Epidermal melanocyte (primary cell): ENCODE data around the gene NRCAM.

ENCODE experiments used
- DNase-seq: peaks from one replicate; pipeline ENCODE4 v3.0.0; 2011; ENCODE audit warnings: low spot score; ENCODE audit not compliant: insufficient read length

NRCAM gene

GRCh38 chr7:108205311-108205710 lies 250.9 kb downstream of the NRCAM start:
- no peak for DNase-seq

DNA sequence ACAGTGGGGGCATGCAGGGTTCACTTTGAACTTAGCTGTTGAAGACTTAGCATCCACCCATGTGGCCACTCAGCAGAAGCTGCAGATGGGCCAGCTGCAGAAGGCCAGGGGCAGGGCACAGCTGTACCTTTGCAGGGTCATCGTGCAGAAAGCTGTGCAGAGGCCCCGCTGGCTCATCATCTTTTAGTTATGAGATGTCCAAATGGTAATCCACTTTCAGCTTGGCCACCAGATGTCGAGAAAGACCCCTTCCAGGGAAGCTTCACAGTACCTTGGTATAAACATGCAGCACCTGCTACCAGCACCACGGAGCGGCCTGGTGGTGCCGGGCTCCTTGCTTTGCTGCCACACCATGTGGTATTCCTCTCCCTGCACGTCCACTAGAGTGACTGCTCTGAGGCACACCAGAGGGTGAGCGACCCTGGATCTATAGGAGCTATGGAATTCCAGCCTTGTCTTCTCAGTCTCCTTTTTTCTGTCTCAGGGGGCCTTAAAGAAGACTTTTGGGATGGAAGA lies 251.9 kb downstream of the NRCAM start:
- DNase-seq, result no peak

- no peak for DNase-seq
Measured at GRCh38 chr7:108203537-108203936, 252.7 kb downstream of the NRCAM start.

DNA sequence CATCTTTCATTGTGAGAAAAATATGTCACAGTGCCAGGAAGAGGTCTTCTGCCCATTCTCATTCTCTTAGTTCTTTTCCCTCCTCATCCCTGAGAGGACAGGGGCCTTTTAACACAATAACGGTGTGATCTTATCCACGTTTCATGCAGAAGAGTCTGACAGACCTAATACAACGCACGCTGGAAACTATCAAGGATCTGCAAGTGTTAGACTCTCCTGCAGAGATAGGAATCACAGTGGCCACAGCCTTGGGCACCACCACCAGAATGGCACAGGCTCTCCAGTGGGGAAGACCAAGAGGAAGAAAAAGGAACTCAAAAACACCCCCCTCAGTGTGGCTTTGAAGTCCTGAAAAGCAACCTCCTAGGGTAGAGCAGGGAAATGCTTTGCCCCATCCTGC lies 253.5 kb downstream of the NRCAM start:
- no peak for DNase-seq

GRCh38 chr7:108201766-108202165 lies 254.5 kb downstream of the NRCAM start:
- DNase-seq, result no peak

GRCh38 chr7:108200326-108200725 lies 255.9 kb downstream of the NRCAM start:
- no peak for DNase-seq

DNA sequence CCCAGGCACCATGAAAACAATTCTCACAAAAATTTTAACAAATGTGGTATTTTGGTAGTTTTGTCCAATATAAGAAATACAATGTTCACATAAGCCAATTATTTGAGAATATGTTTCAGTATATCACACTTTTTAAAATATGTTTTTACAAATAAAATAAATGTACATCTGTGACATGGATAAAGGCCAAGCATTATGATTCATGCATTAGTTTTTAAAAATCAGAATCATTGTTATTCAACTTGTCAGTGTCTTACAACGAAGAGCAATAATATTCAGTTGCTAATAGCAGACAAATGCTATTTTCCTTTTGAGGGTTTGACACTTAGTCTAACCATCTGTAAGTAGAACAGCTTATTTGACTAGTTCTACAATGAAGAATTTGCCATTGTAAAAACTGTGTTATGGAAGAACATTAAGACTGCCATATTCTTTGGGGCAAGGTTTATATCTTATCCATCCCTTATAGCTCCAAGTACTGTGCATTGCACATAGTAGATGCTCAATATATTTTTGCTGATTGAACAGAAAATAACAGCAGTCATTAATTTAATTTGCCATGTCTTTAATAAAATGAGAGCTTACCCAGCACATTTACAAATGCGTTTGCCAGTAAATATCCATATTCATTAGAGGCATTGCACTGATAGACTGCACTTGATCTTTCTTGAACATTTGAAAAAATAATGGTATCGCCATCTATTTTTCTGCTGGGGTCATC lies 258.7 kb downstream of the NRCAM start:
- DNase-seq, result no peak

GRCh38 chr7:108196004-108196403 lies 260.2 kb downstream of the NRCAM start:
- no peak for DNase-seq

DNA sequence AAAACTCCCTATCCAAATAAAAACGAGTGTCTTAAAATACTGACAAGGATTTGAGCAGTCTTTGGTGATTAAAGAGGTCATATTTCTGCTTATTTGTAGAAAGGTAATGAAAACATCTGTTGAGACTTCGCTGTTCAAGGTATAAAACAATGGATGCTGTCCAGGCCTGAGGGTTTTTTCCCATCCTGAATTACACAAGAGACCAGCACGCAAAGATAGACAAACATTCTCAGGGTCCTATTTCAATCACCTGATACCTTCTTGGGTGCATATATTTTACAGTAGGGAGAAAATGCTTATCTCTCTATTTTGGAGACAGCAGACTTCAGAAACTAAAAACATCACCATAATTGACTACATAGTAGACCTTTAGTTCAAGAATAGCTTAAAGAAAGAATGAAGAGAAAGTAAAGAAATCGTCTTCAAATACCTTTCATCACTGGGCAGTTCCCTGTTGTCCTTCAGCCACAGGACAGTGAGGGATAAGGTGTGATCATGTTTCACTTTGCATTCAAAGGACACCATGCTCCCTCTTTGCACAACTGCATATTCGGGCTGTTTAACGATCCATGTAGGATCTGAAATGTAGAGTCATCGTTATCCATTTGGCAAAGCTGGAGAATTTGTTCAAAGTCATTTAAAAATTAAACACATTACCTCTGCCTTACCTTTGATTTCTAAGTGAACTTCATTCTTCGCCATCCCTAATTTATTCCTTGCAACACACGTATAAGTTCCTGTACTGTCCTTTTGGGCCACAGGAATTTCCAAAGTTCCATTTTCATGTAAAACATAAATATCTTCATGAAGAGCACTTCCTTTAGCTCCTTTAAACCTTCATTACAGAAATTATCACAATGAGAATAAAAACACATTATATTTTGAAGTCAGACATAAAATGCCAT lies 262.4 kb downstream of the NRCAM start:
- DNase-seq, result no peak

DNA sequence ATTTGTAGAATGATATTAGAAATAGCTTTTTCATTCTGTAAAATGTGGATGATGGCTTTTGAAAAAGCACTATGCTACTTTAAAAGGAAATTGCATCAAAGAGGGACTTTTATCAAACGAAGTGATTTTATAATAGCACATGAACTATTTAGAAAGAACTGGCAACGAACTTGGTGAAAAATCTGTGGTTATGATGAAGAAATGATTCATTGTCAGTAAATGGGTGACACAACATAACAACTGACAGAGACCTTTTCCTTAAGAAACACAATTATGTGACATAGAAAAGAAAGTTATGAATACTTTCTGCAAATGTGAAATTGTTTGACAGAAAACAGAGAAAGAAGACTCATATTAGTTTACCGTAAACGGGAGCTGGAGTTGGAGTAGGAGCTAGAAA lies 265.3 kb downstream of the NRCAM start:
- DNase-seq, result no peak

- no peak for DNase-seq
Measured at GRCh38 chr7:108189733-108190388, 266.4 kb downstream of the NRCAM start.

- DNase-seq, result no peak
Measured at GRCh38 chr7:108188724-108189123, 267.5 kb downstream of the NRCAM start.

DNA sequence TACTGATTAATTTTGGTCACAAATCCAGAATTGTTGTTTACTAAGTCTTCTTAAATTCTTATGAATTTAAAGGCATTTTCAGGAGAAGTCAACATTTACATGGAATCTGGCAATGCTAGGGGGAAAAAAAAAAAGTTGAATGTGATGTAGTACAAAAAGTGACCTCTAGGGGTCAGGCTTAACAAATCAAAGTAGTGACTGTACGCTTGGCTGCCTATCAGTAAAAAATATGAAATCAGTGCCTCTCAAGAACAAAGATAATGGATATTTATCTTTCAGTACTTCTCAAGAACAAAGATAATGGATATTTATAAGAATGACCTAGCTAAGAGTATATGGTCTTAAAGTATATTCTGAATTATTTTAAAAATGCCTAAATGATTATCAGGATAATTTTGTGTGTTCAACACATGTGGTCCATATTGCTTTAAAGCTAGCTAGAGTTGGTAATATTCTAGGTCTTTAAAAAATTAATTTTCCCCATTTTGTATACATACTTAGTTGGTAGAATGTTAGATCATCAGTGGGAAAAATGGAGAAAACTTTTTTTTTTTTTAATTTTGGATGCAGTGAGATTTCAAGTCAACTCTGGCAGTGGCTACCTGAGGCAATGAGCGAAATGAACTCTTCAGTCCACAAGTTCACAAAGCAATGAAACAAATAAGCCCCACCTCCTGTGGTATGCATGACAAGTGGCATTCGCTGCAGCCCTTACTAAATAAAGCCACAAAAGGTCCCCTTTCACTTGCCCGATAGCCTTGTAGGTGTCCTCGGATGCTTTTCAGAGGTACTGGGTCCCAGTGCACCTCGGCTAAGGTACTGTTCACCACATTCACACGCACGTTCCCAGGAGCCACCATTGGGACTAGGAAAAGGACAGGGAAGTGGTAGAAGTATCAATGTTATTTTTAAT lies 274.9 kb downstream of the NRCAM start:
- DNase-seq, result no peak

DNA sequence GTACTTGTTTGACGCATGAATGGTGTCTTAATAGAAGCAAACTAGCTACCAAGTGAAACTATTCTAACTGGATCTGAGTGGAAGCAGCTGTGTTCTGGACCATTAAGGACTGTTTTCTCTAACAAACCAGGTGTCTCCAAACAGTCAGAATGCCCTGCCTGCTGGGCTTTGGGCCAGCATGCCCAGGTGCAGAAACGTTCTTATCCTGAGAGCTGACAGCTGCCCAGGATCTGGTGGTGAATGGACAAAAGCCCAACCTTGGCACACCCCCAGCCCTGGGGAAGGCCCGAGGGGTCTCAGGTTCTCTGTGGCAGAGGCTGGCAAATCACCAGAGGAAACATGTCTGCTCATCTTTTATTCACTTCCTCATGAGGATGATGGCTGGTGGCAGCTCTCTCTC lies 277.8 kb downstream of the NRCAM start:
- DNase-seq, result no peak

- no peak for DNase-seq
Measured at GRCh38 chr7:108171164-108171563, 285.1 kb downstream of the NRCAM start.

DNA sequence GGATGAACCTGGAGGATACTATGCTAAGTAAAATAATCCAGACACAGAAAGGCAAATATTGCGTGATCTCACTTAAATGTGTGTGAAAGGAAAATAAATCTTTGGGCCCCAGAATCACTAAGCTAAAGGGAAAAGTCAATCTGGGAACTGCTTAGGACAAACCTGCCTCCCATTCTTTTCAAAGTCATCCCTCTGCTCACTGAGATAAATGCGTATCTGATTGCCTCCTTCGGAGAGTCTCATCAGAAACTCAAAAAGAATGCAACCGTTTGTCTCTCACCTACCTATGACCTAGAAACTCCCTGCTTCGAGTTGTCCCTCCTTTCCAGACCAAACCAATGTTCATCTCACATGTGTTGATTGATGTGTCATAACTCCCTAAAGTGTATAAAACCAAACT lies 286.0 kb downstream of the NRCAM start:
- no peak for DNase-seq

DNA sequence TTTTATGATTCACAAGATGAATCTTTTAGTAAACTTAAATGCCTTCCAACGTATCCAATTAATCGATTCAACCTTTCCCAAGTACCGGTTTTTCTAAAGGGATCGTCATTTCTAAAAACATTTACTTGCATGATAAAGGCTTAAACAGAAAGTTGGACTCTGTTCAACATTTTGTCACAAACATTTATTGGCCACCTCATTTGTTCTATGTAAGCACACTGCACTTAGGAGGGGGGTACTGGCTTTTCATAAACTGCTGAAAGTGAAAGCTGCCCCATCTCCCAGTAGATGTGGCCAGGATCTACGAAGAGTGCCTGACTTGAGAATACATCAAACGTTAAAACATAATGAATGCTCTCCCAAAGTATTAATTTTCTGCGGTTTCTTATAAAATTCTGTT lies 288.8 kb downstream of the NRCAM start:
- DNase-seq, result no peak

DNA sequence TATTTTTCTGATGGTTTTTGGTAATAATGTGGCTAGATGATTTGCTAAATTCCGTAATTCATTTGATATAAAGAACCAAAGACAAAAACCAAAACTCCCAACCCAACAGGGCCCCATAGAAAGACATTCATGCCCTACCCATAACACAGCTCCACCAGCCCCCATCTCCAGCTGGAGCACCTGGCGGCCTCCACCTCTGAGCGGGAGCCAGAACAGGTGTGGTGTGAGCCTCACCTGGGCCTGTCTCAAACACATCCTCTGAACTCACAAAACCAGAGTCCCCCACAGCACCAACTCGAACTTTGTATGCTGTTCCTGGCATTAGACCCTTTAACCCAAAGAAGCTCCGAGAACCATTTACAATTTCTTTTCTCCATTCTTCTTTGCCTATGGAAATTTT lies 289.5 kb downstream of the NRCAM start:
- no peak for DNase-seq

DNA sequence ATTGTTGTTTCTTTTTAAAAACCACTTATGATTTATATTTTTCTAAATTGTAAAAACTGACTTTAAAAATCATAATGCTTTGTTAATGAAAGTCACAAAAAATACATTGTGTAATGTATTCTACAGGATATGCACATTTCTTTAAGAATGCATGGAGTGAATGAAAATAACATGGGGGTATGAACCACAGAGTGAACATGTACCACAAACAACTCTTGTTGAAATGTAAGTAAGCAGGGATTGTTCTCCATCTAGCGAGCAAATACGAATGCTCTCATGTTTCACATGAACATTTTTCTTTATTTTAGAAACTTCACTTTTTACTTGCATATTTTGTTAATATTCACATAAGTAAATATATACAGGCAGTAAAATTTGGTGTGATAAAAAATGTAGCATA lies 290.5 kb downstream of the NRCAM start:
- DNase-seq, result no peak

DNA sequence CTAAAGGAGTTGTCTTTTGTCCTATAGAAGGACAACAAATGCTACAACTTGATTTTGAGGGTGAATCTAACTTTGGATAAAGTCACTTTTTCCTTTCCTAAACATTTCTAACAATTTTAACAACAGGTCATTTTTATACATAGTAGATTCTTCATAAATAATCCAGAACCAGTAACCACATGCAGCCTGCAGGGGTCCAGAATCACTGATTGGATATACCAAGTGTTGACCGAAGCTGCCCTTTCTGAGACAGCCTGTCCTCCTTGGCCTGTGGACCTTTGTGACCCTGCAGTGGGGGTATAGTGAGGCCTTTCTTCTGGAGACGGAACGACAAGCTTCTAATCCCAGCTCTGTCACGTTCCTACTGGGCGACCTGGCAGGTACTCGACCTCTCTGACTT lies 291.3 kb downstream of the NRCAM start:
- DNase-seq, result no peak

DNA sequence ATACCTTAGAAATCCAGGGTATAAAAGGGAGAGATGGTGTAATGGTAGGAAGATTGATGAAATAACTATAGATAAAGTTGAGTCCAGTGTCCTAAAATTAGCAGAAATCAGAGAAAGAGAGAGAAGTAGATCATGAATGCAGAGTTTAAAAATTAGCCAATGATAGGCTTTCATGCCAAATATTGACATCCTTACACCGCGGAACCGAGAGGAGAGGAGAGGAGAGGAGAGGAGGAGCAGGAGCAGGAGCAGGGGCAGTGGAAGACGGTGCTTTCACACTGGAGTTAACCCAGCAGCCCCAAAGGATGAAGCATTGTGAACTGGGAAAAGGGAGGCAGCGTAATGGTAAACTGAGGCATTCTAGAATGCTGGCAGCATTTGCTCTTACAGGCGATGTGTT lies 291.9 kb downstream of the NRCAM start:
- no peak for DNase-seq
